ENCODE measurements around the gene FAM180B.

FAM180B gene

DNA sequence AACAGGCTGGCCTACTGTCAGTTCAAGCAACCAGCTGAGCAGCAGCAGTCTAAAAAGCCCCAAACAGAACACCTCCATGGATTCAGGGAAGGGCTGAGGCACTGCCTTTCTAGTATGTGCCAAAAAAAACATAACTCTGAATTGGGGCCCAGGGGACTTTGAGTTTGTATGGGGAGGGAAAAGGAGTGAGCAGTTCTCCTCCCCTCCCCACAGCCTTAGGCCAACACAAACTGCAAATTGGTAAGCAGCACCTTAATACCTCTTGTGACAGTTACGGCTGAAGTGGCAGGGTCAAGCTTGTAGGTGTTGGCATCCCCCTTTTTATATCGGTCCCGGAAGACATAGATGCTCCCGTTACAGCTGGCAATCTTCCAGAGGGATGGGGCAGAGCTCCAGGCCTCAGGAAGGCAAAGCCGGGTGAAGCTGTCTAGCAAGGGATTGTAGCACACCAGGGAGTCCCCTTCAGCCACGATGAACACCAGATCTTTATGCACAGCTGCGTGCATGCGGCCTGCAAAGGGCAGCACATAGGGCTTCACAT lies 13.7 kb upstream of the FAM180B start:
- TF ChIP-seq JUND (IDR thresholded peaks at IDR 0.05; ENCODE audit: low read depth), result 0 out of 2 replicates have a peak, but pooled peaks have one; percentile 7
- peak in 1 of 2 experiments; percentile 54 for DNase-seq (ENCODE audit: low read depth in 1 of 2, low spot score in 1 of 2)
- in situ Hi-C loops (cut with HindIII; ENCODE audit: low pct_unique_long_range_greater_than_20kb, low sequenced_read_pairs), result no loop called here

GRCh38 chr11:47573321-47573720 lies 13.2 kb upstream of the FAM180B start:
- in situ Hi-C loops (cut with HindIII; ENCODE audit: low pct_unique_long_range_greater_than_20kb, low sequenced_read_pairs), result no loop called here
- no peak for TF ChIP-seq JUND (IDR thresholded peaks at IDR 0.05; ENCODE audit: low read depth)
- DNase-seq (ENCODE audit: low read depth in 1 of 2, low spot score in 1 of 2), result no peak

GRCh38 chr11:47577460-47578041 lies 8.9 kb upstream of the FAM180B start:
- peak; percentile 90 for TF ChIP-seq JUND (IDR thresholded peaks at IDR 0.05; ENCODE audit: low read depth)
- in situ Hi-C loops (cut with HindIII; ENCODE audit: low pct_unique_long_range_greater_than_20kb, low sequenced_read_pairs), result no loop called here
- peak; percentile 76 to 91 for DNase-seq (ENCODE audit: low read depth in 1 of 2, low spot score in 1 of 2)

GRCh38 chr11:47578524-47579494 lies 7.7 kb upstream of the FAM180B start, which contains the start of the genes KBTBD4 and NDUFS3:
Gene KBTBD4, minus strand, starts transcription at chr11:47578970. Its CDS starts 19 bp downstream, at chr11:47578951.
Gene NDUFS3, plus strand, starts transcription at chr11:47579074. Its CDS starts 18 bp downstream, at chr11:47579092.
- in situ Hi-C loops (cut with HindIII; ENCODE audit: low pct_unique_long_range_greater_than_20kb, low sequenced_read_pairs), result no loop called here
- TF ChIP-seq JUND (IDR thresholded peaks at IDR 0.05; ENCODE audit: low read depth), result no peak
- DNase-seq (ENCODE audit: low read depth in 1 of 2, low spot score in 1 of 2), result peak; percentile 86 to 96

- in situ Hi-C loops (cut with HindIII; ENCODE audit: low pct_unique_long_range_greater_than_20kb, low sequenced_read_pairs), result no loop called here
- DNase-seq (ENCODE audit: low read depth in 1 of 2, low spot score in 1 of 2), result no peak
- TF ChIP-seq JUND (IDR thresholded peaks at IDR 0.05; ENCODE audit: low read depth), result no peak
Measured at GRCh38 chr11:47583844-47584243, 2.6 kb upstream of the FAM180B start.

GRCh38 chr11:47587039-47587716 lies 700 bp downstream of the FAM180B start:
- in situ Hi-C loops (cut with HindIII; ENCODE audit: low pct_unique_long_range_greater_than_20kb, low sequenced_read_pairs), result no loop called here
- TF ChIP-seq JUND (IDR thresholded peaks at IDR 0.05; ENCODE audit: low read depth), result no peak
- no peak for DNase-seq (ENCODE audit: low read depth in 1 of 2, low spot score in 1 of 2)

GRCh38 chr11:47587723-47588326 lies 1.3 kb downstream of the FAM180B start:
- TF ChIP-seq JUND (IDR thresholded peaks at IDR 0.05; ENCODE audit: low read depth), result no peak
- in situ Hi-C loops (cut with HindIII; ENCODE audit: low pct_unique_long_range_greater_than_20kb, low sequenced_read_pairs), result no loop called here
- no peak for DNase-seq (ENCODE audit: low read depth in 1 of 2, low spot score in 1 of 2)

DNA sequence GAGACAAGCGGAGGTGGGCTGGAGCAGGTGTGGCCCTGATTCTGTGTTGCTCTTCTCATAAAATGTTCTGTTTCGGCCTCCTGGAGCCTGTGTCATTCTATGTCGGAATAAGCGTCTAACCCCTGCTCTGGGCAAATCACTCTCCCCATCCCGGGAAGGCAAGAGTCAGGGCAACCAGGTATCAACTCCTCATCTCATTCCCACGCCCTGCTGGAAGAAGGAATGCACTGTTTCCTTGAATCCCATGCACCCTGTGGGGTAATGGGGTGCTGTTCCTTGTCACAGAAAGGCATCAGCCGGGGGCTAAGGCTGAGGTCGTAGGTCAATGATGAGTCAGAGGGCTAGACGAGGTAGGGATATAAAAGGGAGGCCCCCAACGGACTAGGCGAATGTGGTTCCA lies 2.6 kb downstream of the FAM180B start:
- TF ChIP-seq JUND (IDR thresholded peaks at IDR 0.05; ENCODE audit: low read depth), result no peak
- in situ Hi-C loops (cut with HindIII; ENCODE audit: low pct_unique_long_range_greater_than_20kb, low sequenced_read_pairs), result no loop called here
- no peak for DNase-seq (ENCODE audit: low read depth in 1 of 2, low spot score in 1 of 2)

DNA sequence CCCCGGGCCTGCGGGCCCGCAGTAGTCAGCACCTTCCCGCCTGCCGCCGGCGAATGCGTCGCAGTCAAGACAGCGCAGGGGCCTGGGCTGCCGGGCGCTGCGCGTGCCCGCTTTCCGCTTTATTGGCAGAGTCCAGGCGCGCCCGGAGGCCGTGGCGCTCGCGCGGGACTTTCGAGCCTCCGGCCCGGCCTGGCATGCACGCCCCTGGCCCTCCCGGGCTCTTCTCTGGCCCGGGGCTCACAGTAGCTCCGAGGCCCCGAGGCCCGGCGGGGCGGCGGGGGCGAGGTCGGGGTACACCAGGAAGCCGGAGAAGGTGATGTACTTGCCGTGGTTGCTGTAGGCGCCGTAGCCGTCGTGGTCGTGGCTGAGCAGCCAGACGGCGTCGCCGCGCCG lies 3.1 kb downstream of the FAM180B start:
- no peak for TF ChIP-seq JUND (IDR thresholded peaks at IDR 0.05; ENCODE audit: low read depth)
- in situ Hi-C loops (cut with HindIII; ENCODE audit: low pct_unique_long_range_greater_than_20kb, low sequenced_read_pairs), result no loop called here
- no peak for DNase-seq (ENCODE audit: low read depth in 1 of 2, low spot score in 1 of 2)

DNA sequence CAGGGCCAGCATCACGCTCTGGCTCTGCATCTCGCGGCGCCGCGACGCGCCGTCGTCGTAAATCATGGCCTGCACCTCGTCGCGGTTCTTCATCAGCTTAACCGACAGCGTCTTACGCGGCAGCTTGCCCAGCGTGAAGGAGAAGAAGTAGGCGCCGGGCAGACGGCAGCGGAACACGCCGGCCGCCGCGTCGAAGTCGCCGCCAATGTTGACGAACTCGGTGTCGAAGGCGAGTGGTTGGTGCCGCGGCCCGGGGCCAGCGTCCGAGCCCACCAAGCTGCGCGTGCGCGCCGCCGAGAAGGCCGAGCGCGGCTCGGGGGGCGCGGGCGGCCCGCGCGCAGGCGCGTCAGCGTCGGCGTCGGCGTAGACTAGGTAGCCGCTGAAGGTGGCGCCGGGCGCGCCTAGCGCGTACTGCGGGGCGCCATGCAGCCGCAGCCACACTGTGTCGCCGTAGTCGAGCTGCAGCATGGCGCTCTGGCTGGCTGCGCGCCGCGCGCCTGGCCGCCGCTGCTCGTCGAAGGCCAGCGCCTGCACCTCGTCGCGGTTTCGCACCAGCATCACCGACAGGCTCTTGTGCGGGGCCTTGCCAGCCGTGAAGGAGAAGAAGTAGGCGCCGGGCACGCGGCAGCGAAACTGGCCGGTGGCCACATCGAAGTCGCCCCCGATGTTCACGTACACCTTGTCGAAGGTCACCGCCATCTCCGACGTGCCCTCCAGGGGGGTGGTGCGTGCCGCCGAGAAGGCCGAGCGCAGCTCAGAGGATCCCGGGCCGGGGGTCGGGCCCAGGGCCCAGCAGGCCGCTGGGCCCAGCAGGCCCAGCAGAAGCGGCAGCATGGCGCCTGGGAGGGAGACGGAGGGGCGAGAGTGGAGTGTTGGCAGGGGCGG lies 3.7 kb downstream of the FAM180B start:
- in situ Hi-C loops (cut with HindIII; ENCODE audit: low pct_unique_long_range_greater_than_20kb, low sequenced_read_pairs), result no loop called here
- no peak for DNase-seq (ENCODE audit: low read depth in 1 of 2, low spot score in 1 of 2)
- no peak for TF ChIP-seq JUND (IDR thresholded peaks at IDR 0.05; ENCODE audit: low read depth)

DNA sequence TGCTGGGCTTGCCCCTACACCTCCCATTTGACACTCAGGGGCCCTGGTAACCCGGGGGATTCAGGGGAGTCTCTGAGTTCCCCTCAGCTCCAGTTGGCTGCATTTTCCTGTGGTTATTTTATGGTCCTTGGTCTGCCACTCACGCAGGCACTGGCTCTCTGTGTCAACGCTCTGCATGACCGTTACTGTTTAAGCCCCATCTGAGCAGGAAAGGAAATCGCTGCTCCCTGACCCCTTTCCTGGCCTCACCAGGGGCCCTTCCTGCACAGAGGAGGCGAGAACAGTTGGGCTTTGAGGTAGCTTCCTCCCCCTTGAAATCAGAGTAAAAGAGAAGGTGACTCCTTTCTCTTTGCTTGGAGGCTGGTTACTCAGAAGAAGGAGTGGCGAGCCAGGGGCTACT lies 5.3 kb downstream of the FAM180B start:
- DNase-seq (ENCODE audit: low read depth in 1 of 2, low spot score in 1 of 2), result no peak
- in situ Hi-C loops (cut with HindIII; ENCODE audit: low pct_unique_long_range_greater_than_20kb, low sequenced_read_pairs), result no loop called here
- no peak for TF ChIP-seq JUND (IDR thresholded peaks at IDR 0.05; ENCODE audit: low read depth)

All from T47D (cell line).